GM21786 (cell line): ENCODE results near the gene FKBP11.

Source experiments
- ATAC-seq: cut with Tn5 transposase; IDR thresholded peaks from one replicate; pipeline ENCODE4 v1.9.1; 2021; ENCODE audit not compliant: unreplicated experiment

The FKBP11 gene

DNA sequence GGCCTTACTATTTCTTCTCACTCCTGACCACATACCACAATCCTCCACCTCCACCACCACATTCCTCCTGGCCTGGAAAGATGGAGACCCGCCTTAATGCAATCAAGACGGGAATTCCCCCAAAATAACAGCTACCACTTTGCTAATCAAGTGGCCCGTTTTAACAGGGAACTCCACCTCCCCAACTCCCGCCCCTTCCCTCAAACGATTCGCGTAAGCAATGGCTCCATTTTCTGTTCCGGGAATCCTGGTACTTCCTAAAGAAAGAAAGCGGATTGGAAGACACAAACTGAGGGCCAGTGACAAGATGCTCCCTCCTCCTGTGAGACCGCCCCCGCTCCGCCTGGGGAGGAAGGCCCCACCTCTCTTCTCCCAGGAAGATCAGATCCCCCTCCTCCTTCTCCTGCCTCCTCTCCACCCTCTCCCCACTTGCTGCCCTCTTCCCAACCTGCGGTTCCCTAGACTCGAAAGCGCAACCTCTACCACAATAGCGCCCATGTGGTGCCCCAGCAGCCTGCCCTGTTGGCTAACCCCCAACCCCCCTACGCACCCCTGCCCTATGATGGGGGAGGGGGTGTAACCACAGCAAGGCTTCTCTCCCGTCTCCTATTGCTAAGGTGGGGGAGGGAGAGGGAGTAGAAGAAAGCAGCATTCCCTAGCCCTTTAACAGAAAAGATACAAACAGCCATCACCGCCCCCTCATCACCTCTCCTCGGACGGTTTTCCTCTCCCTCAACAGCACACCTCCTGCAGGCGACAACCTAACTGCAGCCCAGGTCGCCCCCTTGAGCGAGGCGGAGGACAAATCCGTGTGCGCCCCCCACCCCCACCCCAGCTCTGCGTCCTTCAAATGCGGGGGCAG lies 31.2 kb upstream of the FKBP11 start:
- ATAC-seq: peak; percentile 4

DNA sequence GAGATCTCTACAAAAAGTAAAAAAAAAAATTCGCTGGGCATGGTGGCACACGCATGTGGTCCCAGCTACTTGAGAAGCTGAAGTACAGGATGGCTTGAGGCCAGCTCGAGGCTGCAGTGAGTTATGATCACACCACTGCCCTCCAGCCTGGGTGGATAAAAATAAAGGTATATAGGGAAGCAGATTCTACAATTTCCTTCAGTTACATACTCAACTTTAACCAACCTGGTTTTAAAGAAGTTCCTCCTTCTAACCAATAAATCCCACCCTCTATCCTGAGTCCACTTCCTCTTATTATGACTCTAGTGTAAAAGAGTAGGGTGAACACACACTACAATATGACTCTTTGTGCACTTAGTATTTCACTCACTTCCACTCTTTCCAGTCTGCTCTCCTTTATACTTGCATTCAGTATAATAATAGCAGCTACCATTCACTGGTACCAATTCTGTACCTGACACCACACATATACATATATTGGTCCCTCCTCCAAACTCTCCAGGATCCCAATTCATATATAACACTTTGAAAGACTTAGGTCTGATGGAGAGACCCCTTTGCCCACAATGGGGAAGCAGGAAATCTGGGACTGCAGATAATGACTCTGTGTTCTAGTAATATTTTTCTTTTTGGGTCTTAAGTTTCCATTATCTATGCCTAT lies 29.7 kb upstream of the FKBP11 start:
- no peak for ATAC-seq

DNA sequence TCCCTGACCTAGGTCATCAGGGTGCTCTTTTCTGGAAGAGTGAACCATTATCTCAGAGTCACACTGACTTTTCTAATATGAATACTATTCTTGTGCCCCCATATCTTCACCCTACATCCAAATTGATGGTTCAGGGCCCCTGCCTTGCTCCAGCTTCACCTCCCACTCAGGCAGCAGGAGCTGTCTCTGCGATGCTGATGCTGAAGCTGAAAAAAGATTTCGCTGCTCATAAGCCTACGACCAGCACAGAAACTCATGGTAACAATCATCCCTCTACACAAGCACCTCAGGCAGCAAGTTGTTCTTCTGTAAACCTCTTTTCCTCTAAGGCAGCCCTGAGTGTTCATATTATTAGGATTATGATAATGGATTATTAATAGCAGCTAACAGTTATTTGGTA lies 28.8 kb upstream of the FKBP11 start:
- ATAC-seq: no peak

DNA sequence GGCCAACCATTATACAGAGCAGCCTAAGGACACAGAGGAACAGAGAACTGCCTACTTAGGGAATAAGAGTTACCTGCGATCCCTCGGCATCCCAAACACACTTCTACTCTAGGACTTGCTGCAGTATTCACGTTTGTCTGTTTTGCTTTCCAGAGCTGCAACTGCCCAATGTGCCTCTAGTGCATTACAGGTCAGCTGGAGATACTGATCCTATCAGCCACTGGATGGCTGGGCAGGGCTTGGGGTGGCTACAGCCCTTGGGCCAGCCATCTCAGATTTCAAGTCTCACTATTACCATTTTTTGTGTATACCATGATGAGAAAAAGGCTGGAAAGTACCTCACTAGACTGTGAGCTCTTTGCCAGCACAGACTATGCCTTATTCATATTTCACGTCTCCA lies 27.4 kb upstream of the FKBP11 start:
- no peak for ATAC-seq

DNA sequence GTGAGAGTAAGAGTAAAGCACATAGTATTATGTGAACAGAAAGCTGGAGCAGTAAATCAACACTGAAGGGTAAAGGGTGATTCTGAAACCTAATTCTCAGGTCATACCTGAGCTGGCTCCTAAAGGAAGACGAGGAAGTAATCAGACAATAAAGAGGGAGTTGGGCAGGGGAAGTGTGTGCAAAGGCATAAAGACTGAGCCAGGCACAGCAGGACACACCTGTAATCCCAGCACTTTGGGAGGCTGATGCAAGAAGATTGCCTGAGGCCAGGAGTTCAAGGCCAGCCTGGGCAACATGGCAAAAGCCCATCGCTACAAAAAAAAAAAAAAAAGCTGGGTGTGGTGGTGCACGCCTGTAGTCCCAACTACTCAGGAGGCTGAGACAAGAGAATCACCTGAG lies 22.4 kb upstream of the FKBP11 start:
- no peak for ATAC-seq

DNA sequence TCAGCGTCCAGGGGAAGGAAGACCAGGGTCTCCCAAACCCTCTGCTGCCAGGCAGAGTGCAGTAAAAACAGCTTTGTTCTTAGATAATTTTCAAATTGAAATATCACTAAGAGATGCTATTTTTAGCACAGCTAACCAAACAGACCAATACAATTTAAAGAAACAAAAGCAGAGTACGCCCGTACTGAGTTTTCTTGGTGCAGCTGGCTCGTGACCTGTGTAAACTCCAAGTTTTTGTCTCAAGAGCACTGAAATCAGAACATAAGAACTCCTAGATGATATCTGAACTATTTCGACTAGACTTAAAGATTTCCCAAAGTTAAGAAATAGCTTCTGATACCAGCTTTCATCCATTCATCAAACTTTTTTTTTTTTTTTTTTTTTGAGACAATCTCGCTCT lies 21.7 kb upstream of the FKBP11 start:
- ATAC-seq: no peak

DNA sequence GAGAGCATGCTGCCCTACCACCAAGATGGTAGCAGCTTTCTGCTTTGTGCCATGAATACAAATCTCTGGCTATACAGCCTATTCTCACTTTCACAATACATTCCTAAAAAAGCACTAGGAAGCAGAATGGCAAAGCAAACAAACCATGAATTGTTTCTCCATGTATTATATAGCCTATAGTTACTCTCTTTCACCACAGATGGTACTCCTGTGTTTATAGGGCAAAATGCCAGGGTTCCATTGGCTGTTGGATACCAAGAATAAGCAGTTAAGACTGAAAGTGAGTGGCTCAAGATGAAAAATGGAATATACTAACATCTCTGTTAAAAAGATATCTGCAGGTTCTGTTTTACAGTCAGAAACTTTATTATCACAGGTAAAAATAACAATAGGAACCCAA lies 20.9 kb upstream of the FKBP11 start:
- ATAC-seq: no peak

DNA sequence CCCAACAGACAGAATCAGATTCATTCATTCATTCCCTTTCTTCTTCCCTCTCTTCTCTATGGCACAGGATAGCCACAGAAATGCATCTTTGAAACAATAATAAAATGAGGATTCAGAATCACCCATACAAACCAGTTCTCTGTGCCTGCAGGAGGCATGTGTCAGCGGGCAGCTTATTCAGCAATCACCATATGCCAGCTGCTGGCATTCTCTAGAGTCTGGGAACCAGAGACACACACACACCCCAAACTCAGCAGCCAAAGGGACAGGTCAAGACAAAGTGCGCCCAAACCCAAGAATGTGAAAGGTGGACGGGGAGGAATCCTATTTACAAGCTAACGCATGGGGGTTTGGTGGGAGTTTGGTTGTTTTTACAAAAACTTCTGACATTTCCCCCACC lies 17.9 kb upstream of the FKBP11 start:
- ATAC-seq: no peak

DNA sequence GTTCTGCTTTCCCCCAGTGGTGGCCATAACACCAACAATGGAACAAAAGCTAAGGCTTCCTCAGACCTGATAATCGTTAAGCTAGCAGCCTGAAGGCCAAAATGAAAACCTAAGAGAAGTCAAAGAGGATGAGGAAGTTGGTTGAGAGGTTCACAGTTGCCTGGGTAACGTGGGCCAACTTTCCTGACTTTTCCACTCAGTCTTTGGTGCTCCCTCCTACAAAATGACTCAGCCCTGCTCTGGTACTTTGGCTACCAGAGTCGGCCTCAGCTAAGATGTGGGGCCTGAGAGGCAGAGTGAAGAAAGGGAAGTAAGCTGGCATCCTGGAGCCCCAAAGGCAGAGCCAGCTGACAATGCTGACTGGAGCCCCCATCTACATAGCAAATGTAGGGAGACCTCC lies 14.9 kb upstream of the FKBP11 start:
- ATAC-seq: no peak

DNA sequence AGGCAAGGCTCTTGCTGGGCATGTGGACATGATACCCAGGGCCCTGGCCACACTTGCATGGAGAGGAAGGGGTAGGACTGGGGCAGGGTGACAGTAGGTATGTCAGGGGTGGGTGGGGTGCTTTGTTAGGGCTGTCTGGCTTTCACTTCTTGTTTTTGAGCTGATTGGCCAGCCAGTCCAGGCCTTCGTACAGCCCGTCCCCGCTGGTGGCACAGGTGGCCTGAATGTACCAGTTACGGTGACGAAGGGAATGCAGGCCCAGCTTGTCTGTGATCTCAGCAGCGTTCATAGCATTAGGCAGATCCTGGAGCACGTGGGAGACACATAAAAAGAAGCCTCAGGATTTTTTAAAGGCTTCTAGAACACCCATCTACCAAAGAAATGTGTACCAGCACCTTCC lies 13.5 kb upstream of the FKBP11 start:
- no peak for ATAC-seq

DNA sequence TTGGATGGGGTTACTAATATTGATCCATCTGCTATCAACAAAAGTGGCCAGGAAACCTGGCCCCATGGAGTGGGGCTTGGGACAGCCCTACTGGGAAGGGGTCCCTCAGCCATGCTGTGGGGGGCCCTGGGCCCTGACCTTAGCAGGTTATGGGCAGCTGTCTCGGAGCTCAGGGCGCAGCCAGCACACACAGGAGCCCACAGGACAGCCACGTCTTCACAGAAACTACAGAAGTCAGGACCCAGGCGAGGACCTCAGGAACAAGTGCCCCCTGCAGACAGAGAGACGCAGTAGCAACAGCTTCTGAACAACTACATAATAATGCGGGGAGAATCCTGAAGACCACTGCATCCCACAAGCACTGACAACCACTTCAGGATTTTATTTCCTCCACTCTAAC lies 11.9 kb upstream of the FKBP11 start:
- ATAC-seq: no peak

DNA sequence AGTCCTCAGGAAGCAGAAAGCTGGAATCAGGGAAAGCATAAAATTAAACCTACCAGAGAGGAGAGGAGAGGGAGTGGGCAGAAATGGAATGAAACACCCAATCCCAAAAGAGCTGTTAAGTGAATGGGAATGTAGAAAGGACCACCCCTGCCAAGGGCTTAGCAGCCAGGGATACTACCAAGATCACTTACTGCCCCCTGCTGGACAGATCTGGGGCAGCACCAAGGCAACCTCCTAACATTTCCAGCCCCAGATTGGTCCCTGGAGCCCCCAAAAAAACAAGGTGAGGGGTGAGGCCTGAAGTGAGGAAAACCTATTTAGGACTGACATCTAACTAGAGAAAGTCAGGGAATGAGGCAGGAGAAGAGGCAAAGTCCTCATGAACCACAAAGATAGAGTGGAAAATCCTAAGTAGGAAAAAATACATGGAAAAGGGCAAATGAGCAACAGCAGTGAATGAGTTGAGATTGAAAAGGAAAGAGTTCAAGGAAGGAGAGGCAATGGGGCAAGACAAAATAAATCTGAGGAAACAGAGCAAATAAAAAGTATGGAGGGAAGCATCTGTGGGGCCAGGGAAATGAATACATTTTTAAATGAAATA lies 11.2 kb upstream of the FKBP11 start:
- ATAC-seq: no peak

DNA sequence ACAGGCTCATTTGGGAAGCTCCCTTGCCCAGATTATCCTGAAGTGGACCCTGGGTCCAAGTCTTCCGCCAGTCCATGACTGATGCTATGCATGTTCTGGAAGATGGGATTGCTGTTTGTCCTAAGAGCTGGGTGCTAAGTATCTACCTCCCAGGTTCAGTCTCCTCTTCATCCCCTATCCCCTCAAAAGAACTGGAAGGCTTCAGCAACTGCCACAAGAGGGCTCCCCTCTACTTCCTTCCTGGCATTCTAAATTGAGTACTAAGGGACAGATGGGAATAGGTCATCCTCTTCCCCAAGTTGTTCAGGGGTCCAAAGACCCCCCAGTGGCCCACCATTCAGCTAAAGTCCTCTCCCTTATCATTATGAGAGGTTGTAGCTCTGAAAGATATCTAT lies 9.0 kb upstream of the FKBP11 start:
- no peak for ATAC-seq

DNA sequence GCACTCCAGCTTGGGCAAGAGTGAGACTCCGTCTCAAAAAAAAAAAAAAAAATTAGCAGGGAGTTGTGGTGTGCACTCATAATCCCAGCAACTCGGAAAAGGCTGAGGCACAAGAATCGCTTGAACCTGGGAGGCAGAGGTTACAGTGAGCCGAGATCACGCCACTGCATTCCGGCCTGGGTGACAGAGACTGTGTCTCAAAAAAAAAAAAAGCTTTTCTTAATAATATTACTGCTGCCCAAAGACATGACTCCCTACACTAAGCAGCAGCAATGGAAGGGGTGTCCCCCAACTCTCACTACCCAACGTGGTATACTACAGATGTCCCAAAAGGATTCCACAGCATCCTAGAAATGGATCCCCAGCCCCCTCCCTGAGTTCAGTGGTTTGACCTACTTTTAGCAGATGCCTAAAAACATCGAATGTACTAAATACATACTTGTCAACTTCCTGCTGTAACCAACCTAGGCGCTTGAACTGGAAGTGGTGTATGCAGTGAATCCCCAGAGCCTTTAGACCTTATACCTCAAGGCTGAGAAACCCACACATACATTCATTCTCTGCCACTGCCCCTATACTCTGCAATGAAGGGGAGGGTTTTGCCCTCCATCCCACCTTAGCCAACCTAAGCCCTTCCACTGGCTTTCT lies 8.5 kb upstream of the FKBP11 start:
- ATAC-seq: no peak

DNA sequence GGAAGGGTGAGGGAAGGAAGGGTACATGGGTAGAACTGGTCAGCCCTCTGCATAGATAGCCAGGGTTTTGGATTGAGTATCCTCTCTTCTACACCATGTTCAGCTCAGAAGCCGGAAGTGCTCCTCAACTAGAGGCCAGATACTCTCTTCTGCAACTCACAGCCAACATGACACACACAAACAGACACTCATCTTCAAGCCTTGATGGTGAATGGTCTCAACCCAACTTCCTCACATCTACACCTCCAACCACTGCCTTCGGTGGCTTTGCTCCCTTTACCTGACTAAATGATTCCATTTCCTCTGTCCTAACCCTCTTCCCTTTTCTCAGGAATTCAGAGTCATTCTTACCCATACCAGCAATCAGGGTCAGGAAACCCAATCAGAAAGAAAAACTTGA lies 7.6 kb upstream of the FKBP11 start:
- ATAC-seq: no peak

DNA sequence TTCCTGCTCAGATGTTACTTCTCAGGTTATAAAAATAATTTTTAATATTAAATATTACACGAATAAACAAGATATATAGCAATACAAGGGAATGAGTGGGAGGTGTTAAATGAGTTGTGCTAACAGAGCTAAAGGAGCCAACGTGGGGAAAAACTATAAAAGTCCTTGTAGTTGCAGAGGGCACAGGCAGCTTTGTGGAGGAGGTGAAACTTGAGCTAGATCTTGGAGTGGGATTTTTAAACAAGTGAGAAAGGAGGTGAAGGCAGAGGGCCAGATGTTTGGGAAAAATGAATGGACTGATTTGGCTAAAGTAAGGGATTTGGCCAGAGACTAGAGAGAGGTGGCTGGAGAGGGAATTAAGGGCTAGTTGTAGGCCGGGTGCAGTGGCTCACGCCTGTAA lies 5.2 kb upstream of the FKBP11 start:
- ATAC-seq: no peak

DNA sequence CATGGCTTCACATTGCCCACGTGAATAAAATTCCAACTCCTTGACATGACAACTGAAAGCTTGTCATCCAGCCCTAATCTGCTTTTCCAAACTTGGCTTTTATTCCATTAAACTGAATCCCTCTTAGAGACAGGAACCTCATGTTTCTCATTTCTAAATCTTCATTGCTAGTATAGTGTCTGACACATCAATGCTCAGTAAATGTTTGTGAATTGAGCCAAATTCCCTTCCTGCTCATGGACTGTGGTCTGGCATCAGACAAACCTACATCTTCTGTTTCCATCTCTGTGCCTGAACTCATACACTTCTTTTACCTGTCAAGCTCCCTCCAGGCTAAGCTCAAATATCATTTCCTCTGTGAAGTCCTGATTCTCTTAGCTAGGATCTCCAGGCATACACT lies 4.3 kb upstream of the FKBP11 start:
- no peak for ATAC-seq

DNA sequence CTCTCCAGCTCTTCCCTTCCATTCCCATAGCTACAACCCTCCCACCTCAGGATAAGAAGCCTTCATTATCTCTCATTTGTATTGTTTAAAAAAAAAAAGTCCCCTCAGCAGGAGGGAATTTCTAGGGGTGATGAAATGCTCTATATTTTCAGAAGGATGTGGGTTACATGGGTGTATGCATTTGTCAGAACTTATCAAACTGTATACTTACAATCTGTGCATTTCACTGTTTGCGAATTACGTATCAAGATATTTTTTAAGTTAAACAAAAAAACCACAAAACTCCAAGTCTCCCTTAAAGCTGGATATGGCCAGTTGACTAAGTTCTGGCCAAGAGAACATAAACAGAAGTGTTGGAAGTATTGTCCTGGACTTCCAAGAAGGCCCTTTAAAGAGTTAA lies 2.0 kb upstream of the FKBP11 start:
- no peak for ATAC-seq

DNA sequence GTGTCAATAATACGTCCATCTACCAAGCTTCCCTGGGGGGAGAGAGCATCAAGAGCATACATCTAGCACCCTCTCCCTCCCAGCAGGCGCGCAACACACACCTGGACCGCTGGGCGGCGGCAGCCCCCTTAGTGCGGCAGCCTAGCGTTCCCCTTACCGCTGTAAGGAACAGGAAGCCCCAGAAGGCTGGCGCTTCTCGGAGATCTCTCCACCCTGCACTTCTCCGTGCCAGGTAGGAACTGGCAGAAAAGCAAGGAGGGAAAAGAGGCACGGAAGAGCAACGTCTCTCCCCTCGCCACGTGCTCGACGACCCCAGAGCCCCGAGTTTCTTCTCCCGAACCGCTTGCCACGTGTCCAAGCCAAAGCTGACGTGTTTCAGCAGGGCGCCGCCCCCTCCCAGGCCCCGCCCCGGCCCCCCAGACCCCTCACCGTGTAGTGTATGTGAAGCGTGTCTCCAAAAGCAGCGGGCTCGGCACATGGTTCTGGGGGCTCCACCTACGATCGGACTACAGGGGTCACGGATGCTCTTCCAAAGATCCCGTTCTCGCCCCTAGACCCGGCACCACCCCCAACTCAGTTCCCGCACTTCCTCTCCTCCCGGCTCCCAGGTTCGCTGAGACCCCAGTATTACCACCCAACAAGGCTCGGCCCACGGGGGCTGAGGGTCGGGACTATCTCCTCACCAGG lies 532 bp downstream of the FKBP11 start:
- ATAC-seq: peak; percentile 84

DNA sequence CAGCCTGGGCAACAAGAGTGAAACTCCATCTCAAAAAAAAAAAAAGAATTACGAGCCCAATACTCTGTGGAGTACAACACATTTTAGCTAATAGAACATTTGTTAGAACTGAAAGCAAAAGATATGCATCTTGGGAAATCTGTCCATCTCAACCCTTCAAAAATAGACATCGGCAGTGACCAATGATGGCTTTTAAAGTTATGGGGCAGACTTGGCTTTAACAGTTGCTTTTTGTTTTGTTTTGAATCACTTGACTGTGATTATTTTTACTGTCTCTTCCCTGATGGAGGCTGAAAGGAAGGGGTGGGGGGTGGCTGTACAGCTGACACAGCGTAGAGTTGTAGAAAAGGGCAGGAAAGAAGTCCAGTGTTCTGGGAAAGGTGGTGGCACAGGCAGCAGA lies 2.2 kb downstream of the FKBP11 start:
- ATAC-seq: no peak

DNA sequence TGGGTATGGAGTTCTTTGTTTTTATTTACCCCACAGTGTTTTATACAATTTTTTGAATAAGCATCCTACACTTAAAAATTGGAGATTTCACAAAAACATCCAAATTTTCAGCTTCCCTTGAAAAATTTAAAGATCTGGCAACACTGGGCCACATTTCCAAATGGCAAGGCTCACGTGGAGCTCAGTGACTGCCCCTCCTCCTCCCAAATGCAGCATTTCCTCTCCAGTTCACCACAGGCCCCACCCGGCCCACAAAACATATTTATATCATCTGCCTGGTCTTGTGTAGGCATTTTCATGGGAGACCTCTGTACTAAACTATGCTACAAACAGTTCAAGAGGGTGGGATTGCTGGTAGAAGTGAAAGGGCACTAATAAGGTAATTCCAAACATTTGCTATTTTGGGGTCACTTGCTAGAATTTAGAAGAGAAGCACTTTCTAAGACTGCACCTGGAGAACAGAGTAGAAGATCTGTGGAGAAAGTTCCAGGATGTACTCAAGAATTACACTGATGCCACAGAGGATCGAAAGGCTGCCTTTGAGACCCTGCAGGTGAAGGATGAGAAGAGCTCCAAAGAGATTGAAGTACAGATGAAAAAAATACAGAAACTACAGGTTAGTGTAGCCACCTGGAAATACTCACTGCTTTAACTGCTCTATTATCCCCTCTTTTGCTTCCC lies 7.3 kb downstream of the FKBP11 start:
- ATAC-seq: no peak
